Measurements from ENCODE around the gene TBC1D12.

DNA sequence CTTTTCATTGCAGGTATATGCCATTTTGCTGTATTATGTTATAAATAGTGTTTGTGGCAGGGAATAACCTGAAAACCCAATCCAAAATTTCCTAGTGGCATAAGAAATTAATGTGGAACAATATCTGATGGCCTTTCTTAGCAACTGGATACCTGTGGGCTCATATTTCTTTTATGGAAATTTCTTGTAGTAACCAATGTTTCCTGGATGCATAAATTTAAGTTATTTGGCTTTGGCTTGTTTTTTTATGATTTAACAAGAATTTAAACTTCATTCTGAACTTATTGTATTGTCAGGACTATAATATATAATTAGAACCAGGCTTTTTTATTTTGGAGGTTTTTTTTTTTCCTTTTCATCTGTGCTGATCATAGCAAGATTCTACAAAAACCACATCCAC is 30.1 kb downstream of the TBC1D12 start:
- TF ChIP-seq, protein P1, sequence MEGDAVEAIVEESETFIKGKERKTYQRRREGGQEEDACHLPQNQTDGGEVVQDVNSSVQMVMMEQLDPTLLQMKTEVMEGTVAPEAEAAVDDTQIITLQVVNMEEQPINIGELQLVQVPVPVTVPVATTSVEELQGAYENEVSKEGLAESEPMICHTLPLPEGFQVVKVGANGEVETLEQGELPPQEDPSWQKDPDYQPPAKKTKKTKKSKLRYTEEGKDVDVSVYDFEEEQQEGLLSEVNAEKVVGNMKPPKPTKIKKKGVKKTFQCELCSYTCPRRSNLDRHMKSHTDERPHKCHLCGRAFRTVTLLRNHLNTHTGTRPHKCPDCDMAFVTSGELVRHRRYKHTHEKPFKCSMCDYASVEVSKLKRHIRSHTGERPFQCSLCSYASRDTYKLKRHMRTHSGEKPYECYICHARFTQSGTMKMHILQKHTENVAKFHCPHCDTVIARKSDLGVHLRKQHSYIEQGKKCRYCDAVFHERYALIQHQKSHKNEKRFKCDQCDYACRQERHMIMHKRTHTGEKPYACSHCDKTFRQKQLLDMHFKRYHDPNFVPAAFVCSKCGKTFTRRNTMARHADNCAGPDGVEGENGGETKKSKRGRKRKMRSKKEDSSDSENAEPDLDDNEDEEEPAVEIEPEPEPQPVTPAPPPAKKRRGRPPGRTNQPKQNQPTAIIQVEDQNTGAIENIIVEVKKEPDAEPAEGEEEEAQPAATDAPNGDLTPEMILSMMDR (IDR thresholded peaks at IDR 0.05), result no peak
- no peak for TF ChIP-seq POLR2AphosphoS5 (IDR thresholded peaks at IDR 0.05)
- TF ChIP-seq POLR2A (IDR thresholded peaks at IDR 0.05), result no peak
- TF ChIP-seq EP300 (IDR thresholded peaks at IDR 0.05), result no peak

All from stomach (tissue), 4 donors.